GM12878 (cell line): ENCODE measurements around the gene CCDC34. TPM values are rescaled to one million over a fixed set of nuclear protein-coding genes. Genes with fewer than 3 reads are reported as not detected.

Experiments used
- CHD1 ChIP-seq: IDR thresholded peaks from 2 replicates; pipeline ENCODE4 v1.6.1; 2012; ENCODE audit warnings: low read depth, low read length, improper control_type of control experiment
- EP300 ChIP-seq, 2 experiments: fragments of 150-350 bp in 1 of 2; IDR thresholded peaks; 2 replicates each; pipeline ENCODE4 v1.6.1; 2011 to 2012; ENCODE audit warnings: low read depth in 2 of 2, low read length in 2 of 2, borderline replicate concordance in 1 of 2, improper control_type of control experiment in 1 of 2, inconsistent platforms in 1 of 2; ENCODE audit not compliant: control insufficient read depth in 1 of 2
- HCFC1 ChIP-seq: fragments of 150-350 bp; IDR thresholded peaks from 2 replicates; pipeline ENCODE4 v1.6.1; 2014; ENCODE audit warnings: low read length
- HDAC6 ChIP-seq: fragments of 200-600 bp; sonication (generic); IDR thresholded peaks from one replicate; pipeline ENCODE4 v1.8.0; 2017; ENCODE audit warnings: antibody characterized with exemption; ENCODE audit not compliant: unreplicated experiment
- NFYB ChIP-seq: IDR thresholded peaks from 2 replicates; pipeline ENCODE4 v1.6.1; 2011; ENCODE audit warnings: low read depth, mild to moderate bottlenecking, low read length, improper control_type of control experiment, moderate library complexity; ENCODE audit not compliant: insufficient read depth
- POLR2AphosphoS5 ChIP-seq: IDR thresholded peaks from 2 replicates; pipeline ENCODE4 v1.6.1; 2011; ENCODE audit warnings: mild to moderate bottlenecking, low read length, inconsistent platforms
- RFX5 ChIP-seq: IDR thresholded peaks from 2 replicates; pipeline ENCODE4 v1.6.1; 2011; ENCODE audit warnings: low read depth, low read length, improper control_type of control experiment
- SIN3A ChIP-seq: IDR thresholded peaks from 2 replicates; pipeline ENCODE4 v1.6.1; 2012; ENCODE audit warnings: low read depth, low read length, improper control_type of control experiment
- SREBF2 ChIP-seq: IDR thresholded peaks from 2 replicates; pipeline ENCODE4 v1.6.1; 2012; ENCODE audit warnings: mild to moderate bottlenecking, low read length
- polyA plus RNA-seq, 11 experiments: library from polyadenylated mRNA; depleted of rRNA in 4 of 11; unstranded in 6 of 11; stranded (reverse) in 5 of 11; fragments of >200 nt; fragmentation: Nextera tagmentation in 4 of 11; fragmentation: Illumina TruSeq in 1 of 11; extraction: Ambion mirVana in 4 of 11; extraction: Trizol in 1 of 11; gene quantifications; 1 replicate in 1 of 11; 2 replicates in 10 of 11; pipeline versions ENCODE4 v1.2.1 to v1.2.3, GENCODE V29; 2011 to 2016; ENCODE audit warnings: inconsistent platforms in 2 of 11, missing spikeins in 2 of 11, low read depth in 1 of 11
- total RNA-seq, 4 experiments: library from RNA; depleted of rRNA in 3 of 4; stranded (reverse); fragments of >200 nt in 3 of 4; fragmentation: Illumina TruSeq in 1 of 4; extraction: Trizol in 1 of 4; gene quantifications; 2 replicates each; pipeline versions ENCODE4 v1.2.1 to v1.2.3, GENCODE V29; 2013 to 2021
- TF ChIP-seq, protein P1 (sequence below): fragments of 450-650 bp; IDR thresholded peaks from 2 replicates; pipeline ENCODE4 v1.6.1; 2017; ENCODE audit warnings: low read depth, mild to moderate bottlenecking, moderate library complexity
- TF ChIP-seq, protein P2 (sequence below): fragments of 450-650 bp; formaldehyde crosslinking; IDR thresholded peaks from 2 replicates; pipeline ENCODE4 v1.4.0; 2020; ENCODE audit warnings: mild to moderate bottlenecking, moderate library complexity

The CCDC34 gene
- total and polyA plus RNA-seq, 10 of the 15 experiments (the other 5 are each of a cell fraction or from before 2014, with no cell fraction given), result 6.2 to 39.1 (median 14.6) TPM

DNA sequence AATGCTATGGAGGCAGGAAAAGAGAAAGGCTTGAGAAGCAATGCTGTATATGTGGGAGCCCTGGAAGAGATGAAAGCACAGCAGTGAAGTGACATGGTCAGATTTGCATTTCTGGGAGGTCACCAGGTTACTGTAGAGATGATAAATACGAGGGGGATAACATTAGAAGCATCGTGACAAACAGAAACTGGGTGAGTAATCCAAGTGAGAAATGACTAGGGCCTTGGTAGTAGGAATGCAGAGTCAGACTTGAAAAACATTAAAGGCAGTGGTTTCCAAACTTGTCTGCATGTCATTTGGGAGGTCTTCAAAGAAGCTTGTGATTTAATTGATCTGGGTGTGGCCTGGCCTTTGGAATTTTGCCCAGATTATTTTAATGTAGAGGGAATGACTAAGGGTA is 43.9 kb downstream of the CCDC34 start (continued):
- TF ChIP-seq NFYB (no peak), POLR2AphosphoS5 (no peak), RFX5 (no peak), HDAC6 (no peak), CHD1 (no peak), HCFC1 (no peak), SIN3A (no peak), SREBF2 (no peak), EP300 (IDR thresholded peaks at IDR 0.05; ENCODE audit: borderline replicate concordance in 1 of 2, control insufficient read depth in 1 of 2, low read depth in 2 of 2, low read length in 2 of 2) (peak; percentile 82 to 89; a peak in 3 of 4 replicates)
- TF ChIP-seq, protein P1, sequence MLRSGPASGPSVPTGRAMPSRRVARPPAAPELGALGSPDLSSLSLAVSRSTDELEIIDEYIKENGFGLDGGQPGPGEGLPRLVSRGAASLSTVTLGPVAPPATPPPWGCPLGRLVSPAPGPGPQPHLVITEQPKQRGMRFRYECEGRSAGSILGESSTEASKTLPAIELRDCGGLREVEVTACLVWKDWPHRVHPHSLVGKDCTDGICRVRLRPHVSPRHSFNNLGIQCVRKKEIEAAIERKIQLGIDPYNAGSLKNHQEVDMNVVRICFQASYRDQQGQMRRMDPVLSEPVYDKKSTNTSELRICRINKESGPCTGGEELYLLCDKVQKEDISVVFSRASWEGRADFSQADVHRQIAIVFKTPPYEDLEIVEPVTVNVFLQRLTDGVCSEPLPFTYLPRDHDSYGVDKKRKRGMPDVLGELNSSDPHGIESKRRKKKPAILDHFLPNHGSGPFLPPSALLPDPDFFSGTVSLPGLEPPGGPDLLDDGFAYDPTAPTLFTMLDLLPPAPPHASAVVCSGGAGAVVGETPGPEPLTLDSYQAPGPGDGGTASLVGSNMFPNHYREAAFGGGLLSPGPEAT, result 0 out of 2 replicates have a peak, but pooled peaks have one; percentile 39
- TF ChIP-seq, protein P2, sequence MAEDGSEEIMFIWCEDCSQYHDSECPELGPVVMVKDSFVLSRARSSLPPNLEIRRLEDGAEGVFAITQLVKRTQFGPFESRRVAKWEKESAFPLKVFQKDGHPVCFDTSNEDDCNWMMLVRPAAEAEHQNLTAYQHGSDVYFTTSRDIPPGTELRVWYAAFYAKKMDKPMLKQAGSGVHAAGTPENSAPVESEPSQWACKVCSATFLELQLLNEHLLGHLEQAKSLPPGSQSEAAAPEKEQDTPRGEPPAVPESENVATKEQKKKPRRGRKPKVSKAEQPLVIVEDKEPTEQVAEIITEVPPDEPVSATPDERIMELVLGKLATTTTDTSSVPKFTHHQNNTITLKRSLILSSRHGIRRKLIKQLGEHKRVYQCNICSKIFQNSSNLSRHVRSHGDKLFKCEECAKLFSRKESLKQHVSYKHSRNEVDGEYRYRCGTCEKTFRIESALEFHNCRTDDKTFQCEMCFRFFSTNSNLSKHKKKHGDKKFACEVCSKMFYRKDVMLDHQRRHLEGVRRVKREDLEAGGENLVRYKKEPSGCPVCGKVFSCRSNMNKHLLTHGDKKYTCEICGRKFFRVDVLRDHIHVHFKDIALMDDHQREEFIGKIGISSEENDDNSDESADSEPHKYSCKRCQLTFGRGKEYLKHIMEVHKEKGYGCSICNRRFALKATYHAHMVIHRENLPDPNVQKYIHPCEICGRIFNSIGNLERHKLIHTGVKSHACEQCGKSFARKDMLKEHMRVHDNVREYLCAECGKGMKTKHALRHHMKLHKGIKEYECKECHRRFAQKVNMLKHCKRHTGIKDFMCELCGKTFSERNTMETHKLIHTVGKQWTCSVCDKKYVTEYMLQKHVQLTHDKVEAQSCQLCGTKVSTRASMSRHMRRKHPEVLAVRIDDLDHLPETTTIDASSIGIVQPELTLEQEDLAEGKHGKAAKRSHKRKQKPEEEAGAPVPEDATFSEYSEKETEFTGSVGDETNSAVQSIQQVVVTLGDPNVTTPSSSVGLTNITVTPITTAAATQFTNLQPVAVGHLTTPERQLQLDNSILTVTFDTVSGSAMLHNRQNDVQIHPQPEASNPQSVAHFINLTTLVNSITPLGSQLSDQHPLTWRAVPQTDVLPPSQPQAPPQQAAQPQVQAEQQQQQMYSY (CRISPR knock-in tag), result no peak
- TF ChIP-seq, all 136 proteins: peak for 29
